ENCODE results near the gene TRPT1.
A peak's percentile ranks its signal among the peaks of the same experiment; 100 is the strongest.

Gene TRPT1

GRCh38 chr11:64225608-64226506 lies at the start of gene TRPT1, which contains the start of gene NUDT22:
Gene TRPT1 (minus strand): TSS chr11:64226186. CDS start chr11:64225860, 326 bp downstream.
Gene NUDT22 (plus strand): TSS chr11:64226274. CDS start chr11:64226653, 379 bp downstream.
- peak; percentile 86 for DNase-seq (ENCODE audit: low read depth)

- DNase-seq (ENCODE audit: low read depth), result no peak
Observed at GRCh38 chr11:64275031-64275800, 49.2 kb upstream of the TRPT1 start.

DNA sequence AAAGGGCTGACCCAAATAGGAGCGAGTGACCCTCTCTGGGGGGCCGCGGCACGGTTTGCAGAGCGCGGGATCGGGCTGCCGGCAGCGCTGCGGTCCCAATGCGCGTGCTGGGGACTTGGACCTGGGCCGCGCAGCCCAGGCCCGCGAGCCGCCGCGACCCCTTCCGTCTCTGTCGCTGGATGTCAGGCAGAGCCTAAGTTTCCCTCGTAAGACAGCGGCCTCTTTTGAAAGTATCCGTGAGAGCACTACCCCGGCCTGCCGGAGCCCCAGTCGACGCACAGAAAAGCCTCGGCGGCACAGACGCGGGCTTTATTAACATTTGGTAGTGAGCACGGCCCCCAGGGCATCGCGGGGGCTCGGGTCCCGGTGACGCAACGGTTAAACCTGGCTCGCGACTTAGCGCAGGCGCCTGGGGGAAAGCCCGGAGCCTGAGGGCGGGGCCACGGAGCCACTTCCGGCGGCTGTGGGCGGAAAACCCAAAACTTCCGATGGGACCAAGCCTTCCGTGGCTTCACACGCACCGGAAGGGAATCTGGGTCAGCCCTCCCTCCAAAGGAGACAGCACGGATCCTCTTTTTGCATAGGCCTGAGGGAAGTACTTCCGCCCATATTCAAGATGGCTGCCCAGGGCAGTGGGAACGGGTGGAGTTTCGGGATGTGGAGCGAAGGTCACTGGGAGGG lies 43.7 kb upstream of the TRPT1 start:
- DNase-seq (ENCODE audit: low read depth), result peak; percentile 96

GRCh38 chr11:64268893-64269539 lies 43.0 kb upstream of the TRPT1 start:
- peak; percentile 11 for DNase-seq (ENCODE audit: low read depth)

DNA sequence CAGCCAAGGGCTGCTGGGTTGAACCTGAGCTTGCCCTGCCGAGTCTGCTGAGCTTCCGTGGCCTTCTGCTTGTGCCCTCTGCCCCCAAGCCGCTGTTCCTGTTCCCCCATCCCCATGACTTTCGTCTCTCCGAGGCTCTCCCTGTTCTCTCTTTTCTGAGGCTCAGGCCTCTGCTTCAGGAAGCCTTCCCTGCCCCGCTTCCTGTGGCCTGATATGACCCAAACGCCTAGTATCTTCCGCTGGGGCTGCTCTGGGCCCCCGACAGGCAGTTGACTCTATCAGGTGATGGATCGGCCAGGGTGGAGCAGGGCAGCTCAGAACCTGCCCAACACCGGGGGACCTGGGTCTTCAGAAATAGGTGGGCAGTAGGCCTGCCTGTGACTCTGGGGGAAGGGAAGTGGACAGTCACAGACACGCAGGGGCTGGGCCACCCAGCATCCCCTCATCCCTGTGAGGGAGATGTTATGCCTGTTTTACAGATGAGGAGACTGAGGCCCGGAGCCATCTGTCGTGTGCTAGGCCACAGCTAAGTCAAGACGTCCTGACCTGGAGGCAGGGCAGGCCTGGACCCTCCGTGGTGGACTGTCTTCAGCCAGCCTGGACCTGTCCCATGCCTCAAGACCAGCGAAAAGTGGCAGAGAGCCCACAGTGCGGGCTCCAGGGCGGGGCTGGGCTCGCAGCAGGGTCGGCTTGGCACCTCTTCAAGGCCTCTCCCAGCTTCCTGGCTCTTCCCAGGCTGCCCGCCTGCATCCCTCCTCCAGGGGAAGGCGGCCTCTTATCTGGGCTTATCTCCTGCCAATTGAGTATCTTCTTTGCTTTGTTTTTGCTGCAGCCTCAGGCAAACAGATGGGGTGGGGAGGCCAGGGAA lies 42.3 kb upstream of the TRPT1 start:
- no peak for DNase-seq (ENCODE audit: low read depth)

GRCh38 chr11:64267207-64267945 lies 41.4 kb upstream of the TRPT1 start:
- DNase-seq (ENCODE audit: low read depth), result no peak

DNA sequence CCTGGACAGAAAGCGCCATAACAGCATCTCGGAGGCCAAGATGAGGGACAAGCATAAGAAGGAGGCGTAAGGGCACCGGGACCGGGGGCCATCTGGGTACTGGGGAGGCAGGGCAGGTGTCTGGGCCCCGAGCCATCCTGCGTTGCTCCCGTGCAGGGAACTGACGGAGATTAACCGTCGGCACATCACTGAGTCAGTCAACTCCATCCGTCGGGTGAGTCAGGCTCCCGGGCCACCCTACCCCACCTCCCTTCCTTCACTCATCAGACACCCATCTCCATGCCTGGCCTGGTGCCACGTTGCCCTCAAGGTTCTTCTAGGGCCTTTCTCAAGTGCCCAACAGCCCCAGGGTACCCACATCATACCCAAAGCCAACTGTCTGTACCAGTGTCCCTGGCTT lies 40.4 kb upstream of the TRPT1 start:
- DNase-seq (ENCODE audit: low read depth), result no peak

GRCh38 chr11:64265176-64266160 lies 39.5 kb upstream of the TRPT1 start:
- no peak for DNase-seq (ENCODE audit: low read depth)

GRCh38 chr11:64264371-64264852 lies 38.4 kb upstream of the TRPT1 start:
- no peak for DNase-seq (ENCODE audit: low read depth)

- DNase-seq (ENCODE audit: low read depth), result no peak
Observed at GRCh38 chr11:64263947-64264317, 37.9 kb upstream of the TRPT1 start.

DNA sequence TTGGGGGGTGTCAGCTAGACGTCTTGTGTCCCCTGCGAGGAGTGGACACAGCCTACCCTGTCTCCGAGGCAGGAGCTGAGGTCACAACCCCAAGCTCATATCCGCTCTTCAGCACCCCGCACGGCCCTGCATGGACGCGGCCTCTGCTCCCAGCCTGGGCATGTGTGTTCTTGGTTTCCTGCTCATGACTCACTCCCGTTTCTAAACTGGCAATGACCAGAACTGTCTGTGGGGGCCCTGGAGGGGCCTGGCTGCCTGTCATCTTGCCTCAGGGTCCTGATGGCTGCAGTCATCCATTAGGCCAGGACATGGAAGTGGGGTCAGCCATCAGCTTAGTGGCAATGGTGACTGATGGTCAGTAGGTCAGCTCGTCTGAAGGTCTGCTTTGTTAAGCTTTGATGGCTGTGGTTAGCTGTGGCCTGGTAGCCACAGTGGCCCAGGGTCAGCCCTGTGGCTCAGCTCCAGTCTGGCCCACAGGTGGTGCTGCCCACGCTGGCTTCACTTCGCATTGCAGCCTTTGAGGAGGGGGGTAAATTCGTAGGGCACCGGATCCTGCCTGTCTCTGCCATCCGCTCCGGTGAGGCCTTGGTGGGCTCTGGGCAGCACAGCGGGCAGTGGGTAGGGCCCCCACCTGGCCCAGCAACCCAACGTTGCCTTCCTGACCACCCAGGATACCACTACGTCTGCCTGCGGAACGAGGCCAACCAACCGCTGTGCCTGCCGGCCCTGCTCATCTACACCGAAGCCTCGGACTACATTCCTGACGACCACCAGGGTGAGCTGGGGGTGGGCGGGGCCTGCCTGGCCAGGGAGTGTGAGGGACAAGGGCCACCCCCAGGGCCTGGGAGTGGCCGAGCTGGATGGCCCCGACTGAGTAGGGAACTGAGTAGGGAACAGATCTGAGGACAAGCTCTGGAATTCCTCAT lies 37.3 kb upstream of the TRPT1 start:
- no peak for DNase-seq (ENCODE audit: low read depth)

DNA sequence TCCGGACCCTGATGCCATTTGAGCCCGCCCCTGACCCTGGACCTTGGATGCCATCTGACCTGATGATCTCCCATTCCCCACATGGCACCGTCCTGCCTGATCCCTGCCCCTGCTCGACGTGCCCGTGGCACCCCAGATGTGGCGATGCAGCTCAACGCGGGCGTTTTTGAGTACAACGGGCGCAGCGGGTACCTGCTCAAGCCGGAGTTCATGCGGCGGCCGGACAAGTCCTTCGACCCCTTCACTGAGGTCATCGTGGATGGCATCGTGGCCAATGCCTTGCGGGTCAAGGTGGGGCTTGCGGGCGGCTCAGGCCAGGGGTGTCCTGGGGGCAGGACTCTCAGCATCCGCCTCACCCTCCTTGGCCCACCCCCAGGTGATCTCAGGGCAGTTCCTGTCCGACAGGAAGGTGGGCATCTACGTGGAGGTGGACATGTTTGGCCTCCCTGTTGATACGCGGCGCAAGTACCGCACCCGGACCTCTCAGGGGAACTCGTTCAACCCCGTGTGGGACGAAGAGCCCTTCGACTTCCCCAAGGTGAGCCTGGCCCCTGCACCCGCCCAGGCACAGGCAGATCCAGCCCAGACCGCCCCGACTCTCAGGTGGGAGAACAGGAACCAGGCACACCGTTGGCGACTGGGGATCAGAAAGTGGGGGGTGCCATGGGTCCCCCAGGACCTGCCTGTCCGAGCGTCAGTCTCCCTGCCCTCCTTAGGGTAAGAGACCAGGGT lies 36.5 kb upstream of the TRPT1 start:
- DNase-seq (ENCODE audit: low read depth), result no peak

GRCh38 chr11:64261556-64262080 lies 35.6 kb upstream of the TRPT1 start:
- DNase-seq (ENCODE audit: low read depth), result no peak

DNA sequence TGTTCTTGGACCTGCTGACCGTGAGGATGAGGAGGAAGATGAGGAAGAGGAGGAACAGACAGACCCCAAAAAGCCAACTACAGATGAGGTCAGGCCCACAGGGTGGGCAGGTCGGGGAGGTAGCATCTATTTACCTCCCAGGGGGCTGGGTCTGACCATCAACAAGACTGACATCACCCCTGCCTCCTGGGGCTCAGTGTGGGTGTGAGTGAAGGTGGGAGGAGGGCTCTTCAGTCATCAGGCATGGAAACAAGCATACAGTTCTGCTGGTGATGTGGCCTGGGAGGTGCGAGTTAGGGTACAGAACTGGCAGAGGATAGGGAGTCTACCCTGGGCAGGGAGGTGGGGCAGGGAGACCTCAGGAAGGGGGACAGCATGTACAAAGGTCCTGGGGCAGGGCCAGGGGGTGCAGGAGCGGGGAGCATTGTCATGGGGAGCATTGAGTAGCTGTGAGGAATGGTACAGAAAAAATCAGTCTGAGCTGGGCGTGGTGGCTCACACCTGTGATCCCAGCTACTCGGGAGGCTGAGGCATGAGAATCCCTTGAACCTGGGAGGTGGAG lies 34.2 kb upstream of the TRPT1 start:
- no peak for DNase-seq (ENCODE audit: low read depth)

- no peak for DNase-seq (ENCODE audit: low read depth)
Observed at GRCh38 chr11:64259533-64260067, 33.6 kb upstream of the TRPT1 start.

- DNase-seq (ENCODE audit: low read depth), result no peak
Observed at GRCh38 chr11:64258946-64259532, 33.1 kb upstream of the TRPT1 start.

Data from stimulated activated CD8-positive, alpha-beta memory T cell treated with anti-CD3 and anti-CD28 coated beads, Interleukin-15, amount 100 ng/mL, for 1 hour (primary cell).